Ramos (cell line): Measurements from ENCODE around the gene CDT1.
"Not testable (repeated sequence)": the region's sequence is repeated elsewhere in the genome, so short reads cannot be mapped to it uniquely, and the experiment has no call there.

Experiments
- in situ Hi-C: fragments of 300-500 bp; cut with MboI; formaldehyde crosslinking; loops from one replicate; pipeline ENCODE4 v1.14.3; 2022; ENCODE audit warnings: low sequenced_read_pairs; ENCODE audit not compliant: unreplicated experiment

The CDT1 gene

GRCh38 chr16:88782454-88783390 is 20.9 kb upstream of the CDT1 start:
- in situ Hi-C loops, result no loop called here

DNA sequence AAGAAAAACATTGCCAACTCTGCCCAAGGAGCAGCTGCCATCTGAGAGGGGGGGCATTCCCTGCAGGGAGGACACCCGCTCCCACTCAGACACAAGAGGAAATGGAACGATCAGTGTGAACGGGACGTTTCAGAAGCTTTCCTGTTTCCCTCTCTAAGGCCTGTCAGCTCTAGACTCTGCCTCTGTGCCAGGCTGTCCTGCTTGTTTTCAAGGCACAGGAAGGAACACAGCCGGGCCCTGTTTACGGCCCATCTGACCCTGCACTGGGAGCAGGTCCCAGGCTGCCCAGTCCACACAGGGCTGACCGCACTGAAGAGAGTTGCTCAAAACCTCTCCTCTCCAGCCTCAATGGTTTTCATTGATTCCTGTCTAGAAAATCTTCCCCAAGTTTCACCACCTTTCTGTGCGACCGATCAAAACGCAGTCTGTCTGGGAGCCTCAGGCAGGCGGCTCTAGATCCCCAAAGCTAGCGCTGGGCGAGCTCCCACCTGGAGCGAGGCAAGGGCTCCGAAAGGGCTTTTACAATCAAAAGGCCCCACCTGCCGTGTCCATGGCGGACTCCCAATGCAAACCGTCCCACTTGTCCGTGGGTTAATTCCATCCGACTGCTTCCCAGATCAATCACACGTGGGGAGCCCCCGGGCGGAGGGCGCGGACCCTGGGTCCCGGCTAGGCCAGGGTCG is 20.1 kb upstream of the CDT1 start:
- in situ Hi-C loops, result no loop called here

GRCh38 chr16:88784074-88784855 is 19.3 kb upstream of the CDT1 start:
- in situ Hi-C loops, result no loop called here

GRCh38 chr16:88784856-88785105 is 18.8 kb upstream of the CDT1 start:
- in situ Hi-C loops, result no loop called here

- in situ Hi-C loops, result no loop called here
These were observed 18.3 kb upstream of the CDT1 start, which contains the start of gene PIEZO1 for GRCh38 chr16:88785106-88785924. PIEZO1 (minus strand) TSS chr16:88785220; CDS start chr16:88784964, 256 bp downstream.

DNA sequence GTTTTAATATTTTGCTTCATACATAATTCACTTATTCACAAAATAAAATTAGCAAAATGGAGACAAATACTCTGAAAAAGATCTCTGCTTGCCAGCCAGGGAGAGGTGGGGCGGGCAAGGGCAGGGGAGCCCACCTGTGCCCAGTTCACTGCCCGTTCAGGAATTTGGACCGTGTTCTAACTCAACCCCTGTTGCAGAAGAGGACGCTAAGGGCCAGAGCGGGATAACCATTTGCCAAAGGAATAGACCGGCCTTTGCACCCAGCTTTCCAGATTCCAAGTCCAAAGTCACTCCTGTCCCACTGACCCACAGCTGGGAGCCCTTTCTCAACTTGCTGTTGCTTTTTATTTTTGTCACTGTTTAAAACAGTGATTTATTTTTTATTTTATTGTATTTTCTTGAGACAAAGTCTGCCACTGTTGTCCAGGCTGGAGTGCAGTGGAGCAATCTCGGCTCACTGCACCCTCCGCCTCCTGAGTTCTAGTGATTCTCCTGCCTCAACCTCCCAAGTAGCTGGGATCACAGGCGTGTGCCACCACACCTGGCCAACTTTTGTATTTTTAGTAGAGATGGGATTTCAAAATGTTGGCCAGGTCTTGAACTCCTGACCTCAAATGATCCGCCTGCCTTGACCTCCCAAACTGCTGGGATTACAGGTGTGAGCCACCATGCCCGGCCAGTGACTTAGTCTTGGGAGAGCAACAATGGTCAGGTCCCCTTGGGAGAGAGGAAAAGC is 15.8 kb upstream of the CDT1 start:
- in situ Hi-C loops, result no loop called here

- in situ Hi-C loops, result not testable (repeated sequence)
These were observed 14.8 kb upstream of the CDT1 start for GRCh38 chr16:88788749-88789148.

- in situ Hi-C loops, result no loop called here
These were observed 14.0 kb upstream of the CDT1 start for GRCh38 chr16:88789594-88789993.

DNA sequence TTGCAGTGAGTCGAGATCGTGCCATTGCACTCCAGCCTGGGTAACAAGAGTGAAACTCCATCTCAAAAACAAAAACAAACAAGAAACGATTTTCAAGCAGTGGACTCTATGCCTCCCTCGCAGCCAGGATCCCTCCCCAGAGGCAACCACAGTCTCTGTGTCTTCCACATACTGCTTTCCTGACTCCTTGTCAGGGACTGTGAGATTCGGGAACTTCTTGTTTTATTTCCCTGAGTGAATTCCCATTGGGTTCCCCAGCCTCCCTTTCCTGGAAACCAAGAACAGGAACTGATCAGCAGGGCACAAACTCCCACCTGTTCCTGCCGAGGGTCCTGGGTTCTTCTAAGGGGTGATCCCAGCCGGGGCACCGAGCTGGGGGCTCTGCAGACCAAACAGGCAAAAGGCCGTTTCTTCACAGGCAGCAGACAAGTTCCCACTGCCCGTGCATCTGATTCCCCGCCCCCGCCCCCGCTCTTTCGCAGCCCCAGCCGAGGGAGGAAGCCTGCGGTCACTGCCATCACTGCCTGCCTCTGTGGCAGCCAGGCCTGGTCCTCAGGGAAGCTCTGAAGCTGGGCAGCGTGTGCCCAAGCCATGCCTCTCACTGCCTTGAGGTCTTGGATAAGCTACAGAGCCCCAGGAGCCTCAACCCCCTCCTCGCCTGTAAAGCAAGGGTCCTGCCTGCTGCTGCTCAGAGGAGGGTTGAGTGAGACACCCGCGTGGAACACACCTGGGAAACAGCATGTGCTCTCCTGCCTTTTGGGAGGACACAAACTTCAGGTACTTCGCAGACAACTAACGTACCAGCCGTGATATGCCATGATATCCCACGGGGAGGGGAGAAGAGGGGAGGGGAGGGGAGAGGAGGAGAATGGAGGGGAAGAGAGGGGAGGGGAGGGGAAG is 13.0 kb upstream of the CDT1 start:
- in situ Hi-C loops, result no loop called here

DNA sequence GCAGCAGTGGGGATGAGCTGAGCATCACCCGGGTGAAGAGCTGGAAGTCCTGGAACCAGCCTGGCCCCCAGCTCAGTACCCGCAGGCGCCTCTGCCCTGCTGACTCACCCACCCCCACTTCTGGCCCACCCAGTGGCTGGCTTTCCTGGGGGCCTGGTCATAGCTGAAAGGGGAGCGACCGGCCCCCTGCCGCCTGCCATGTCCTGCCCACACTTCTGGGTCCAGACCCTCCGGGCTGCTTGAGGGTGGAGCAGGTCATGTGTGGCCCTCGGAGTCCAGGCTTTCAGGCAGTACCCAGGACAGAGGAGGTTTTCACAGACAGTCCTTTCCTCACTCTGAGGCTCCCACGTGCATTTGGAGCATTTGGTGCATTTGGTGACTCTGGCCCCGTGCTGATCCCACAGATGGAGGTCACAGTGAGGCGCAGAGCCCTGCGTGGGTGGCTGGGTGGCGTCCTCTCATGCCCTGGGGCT is 11.5 kb upstream of the CDT1 start:
- in situ Hi-C loops, result no loop called here

DNA sequence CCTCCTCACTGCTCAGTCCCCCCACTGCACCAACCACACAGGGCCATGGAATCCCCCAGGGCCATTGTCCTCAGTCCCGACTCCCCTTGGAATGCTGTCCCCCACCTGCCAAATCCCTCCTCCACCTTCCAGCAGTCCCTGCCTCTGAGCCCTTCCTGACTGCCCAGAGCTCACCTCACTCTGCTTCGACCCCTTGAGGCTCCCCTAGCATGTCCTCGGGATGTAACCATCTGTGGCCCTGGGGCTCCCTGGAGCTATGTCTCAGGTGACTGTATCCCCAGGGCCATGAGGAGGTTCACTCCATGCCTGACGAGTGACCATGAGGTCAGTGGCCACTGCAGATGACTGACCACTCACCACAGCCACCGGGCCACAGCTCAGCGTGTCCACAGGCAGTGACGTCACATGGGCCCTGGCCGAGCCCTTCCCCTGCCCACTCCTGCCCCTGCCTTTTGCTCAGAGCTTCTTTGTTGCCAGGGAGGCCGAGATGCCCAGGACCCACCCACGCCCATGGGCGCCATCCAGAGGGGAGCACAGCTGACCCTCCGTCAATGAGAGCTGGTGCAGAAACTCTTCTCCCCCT is 10.8 kb upstream of the CDT1 start:
- in situ Hi-C loops, result no loop called here

DNA sequence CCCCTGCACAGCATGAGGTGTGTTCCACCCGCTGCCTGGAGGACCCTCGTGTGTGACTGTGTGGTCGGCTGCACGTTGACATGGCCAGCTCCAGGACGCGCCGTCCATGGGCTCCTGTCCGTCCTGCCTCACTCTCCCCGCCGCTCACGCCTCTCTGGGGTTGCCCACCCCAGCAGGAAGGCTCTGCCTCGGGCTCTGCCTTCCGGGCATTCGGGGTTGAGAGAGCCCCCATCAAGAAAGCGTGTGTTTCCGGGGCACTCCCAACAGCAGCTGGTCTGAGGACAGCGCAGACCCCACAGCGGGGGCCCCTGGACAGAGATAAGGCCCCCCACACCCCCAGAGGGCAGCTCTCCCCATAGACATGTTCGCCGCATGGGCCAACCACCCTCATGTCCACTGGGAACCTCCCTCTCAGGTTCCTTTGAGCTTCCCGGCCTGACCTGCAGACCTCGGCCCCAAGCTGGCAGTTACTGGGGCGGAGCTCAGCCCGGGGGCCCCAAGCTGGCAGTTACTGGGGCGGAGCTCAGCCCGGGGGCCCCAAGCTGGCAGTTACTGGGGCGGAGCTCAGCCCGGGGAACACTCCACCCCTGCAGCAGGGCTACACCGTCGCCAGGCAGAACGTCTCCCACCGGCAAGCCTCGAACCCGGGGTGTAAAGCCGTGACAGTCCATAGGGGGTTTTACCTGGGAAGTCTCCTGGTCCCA is 10.2 kb upstream of the CDT1 start:
- in situ Hi-C loops, result no loop called here

DNA sequence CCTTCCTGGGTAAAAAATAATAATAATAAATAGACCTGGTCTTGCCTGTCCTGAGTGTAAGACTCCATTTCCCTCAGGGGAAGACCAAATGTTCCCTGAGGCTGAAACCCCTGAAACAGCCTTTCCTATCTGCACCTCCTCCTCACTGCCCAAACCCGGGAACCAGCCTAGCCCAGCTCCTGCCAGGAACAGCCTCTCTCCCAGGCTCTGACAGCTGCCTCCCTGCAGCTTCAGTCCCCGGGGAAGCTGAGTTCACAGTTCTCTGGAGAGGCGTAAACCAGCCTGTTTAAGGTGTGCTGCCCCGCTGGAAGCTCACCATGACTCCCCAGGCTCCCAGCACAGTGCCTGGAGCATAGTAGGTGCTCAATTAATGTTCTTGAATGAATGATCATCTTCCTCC is 7.3 kb upstream of the CDT1 start:
- in situ Hi-C loops, result no loop called here

- in situ Hi-C loops, result no loop called here
These were observed 5.5 kb upstream of the CDT1 start for GRCh38 chr16:88798073-88798472.

GRCh38 chr16:88798772-88799455 is 4.7 kb upstream of the CDT1 start:
- in situ Hi-C loops, result no loop called here

DNA sequence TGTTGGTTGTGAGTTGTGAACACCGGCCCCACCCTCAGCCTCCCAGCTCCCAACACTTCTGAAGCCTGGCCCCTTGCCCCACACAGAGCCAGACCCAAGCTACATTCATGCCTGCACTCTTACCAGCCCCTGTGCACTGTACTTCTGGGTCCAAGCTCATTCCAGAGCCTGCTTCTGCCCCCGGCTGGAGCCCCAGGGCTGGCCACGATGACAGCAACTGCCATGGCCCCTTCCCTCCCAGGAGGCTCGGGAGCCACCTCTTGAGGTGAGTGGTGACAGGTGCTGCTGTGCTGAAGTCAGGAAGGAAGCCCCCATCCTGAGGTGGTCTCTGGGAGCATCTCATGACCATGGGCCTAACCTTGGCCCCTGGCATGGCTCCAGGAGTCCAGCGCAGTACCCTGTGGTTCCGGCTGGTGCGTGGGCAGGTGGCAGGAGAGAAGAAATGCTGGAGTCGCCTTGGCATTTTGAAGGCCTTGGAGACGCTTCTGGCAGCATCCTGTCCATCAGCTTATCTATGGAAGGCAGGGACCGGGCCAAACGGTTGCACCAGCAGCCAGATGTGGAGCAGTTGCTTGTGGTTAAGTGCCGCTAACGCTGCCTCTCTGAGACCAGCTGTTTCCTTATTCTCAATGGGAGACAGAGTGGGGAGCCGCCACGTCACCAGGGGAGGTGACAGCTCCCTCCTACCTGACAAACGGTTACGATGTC is 3.9 kb upstream of the CDT1 start:
- in situ Hi-C loops, result no loop called here
